ENCODE measurements around the gene RBFOX1.

The RBFOX1 gene

DNA sequence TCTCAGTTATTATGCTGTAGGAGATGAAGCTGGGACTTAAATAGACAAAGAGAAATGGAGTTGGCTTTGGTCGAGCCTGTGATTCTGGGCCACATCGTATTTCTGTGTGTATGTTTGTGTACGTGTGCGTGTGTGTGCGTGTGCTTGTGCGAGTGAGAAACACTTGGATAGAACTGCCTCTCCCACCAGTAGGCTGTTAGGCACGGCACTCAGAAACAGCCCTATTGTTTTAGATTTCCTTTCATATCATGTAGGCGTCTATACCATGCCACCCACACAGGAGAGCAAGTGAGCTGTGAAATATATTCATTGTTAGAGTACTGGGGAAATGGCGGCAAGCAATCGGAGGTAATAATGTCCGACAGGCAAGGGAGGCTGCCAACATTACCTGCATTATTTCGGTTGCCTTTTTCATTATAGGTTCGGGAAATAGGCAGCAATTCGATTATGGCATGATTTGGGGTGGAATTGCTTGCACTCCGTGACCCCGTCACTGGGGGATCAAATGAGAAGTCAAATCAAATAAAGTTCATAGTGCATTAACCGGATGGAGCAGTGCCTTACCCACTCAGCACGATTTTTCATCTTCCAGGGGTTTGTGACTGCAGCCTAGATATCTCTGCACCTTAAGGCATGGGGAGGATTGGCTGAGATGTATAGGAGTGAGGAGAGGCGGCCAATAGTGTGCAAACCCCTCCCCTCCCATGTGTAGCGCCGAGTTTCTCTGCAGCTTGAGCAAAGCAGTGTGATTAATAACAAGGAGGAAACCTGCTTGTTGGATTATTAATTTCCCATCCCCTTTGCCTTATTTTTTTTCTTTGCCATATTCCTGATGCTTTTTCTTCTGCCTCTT, 89.6 kb downstream of the RBFOX1 start:
- no peak for DNase-seq

DNA sequence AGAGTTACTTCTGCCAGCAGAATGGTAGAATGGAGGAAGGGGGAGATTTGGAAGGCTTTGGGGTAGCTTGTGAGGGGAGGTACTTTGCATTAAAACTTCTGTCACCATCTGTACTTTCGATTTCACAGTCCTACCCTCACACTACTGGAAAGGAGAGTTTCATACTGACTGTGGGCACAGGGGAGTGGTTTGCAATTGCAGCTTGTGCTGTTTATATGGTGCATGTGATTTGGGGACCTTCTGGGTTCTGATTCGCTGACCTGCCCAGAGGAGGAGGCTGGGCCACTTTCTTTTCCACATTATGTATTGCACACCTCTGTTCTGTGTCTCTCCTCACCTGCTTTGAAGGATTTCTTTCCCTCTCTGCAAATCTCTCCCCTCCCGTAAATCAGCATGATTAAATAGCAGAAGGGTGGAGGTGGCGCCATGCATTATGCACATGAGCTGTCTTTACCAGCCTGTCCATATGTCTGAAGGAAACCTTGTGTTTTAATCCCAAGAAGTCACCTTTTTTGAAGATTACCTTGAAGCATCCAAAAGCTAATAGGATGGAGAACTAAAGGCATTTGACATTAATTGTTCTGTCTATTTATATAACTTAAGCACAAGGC, 90.9 kb downstream of the RBFOX1 start:
- no peak for DNase-seq

DNA sequence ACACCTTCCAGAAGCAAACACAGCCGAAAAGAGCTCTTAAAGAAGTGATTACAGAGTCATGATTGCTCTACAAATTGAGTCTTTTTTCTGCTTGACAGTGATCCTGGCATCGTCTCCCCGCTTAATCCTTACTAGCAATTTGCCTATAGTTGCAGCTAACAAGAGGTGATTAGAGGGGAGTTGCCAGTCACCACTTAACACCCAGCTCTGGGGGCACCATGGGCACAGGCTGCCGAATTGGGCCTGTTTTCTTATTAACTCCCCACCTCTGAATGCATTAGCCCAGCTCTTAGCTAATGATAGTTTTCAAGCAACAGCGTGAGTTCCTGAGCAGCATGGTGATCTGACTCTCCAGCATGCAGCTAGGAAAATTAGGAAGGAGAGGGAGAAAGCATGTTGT, 93.5 kb downstream of the RBFOX1 start:
- DNase-seq = no peak

DNA sequence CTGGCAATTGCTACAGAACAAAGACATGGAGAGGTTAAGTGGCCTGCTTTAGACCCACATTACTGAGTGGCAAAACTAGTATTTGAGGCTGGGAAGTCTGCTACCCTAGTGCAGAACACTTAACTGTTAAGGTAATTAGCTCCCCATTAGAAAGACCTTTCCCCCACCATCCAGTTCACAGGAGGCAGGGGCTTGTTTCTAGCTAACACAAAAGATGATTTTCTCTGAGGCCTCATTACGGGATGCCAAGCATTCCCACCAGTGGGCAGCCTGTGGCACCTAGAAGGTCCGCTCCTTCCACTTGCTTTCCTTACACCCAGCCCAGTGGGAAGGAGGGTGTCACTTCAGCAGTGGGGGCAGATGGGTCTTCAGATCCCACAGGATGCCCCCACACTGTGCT, 99.1 kb downstream of the RBFOX1 start:
- DNase-seq = no peak

DNA sequence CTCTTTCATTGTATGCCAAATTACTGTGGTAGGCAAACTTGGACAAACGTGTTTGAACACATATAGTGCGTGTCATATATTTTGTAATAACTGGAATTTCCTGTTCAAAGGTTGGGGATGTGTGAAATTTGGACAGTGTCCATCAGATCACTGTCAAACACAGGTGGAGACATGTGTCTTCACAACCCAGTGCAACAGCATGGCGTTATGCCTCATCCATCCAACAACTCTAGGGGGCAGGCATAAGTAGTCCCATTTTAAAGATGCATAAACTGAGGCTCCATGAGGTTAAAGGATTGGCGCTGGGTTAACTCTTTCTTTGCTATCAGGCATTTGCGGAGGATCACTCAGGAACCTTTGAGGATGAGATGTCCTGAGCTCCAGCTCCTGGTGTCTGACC, 103.7 kb downstream of the RBFOX1 start:
- no peak for DNase-seq

DNA sequence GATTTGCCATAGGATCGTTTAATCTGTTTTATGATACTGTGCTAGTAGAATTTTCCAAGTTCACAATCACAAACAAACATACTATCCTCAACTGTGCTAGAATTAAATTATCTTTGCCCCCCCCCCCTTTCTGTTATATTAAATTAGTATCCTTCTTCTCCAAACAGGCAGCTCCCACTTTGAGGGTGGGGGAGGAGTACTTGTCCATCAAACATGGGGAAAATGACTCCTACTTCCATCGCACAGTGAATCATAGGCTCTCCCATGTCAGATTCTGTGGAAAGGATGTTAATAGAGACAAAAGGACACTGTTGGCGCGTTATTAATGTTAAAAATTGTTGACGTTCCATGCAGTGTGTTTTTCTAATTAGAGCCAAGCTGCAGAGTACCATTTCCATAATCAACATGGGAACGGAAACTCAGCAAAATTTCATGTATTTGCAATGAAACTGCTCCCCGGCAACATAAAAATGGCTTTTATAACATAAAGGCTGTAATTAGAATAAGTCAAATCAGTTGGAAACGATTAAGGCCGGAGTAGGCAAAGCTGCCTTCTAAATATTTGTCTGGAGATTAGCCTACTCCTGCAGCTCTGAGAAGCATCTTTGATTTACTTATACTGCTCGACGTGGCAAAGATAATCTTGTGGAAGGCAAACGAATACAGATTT, 104.6 kb downstream of the RBFOX1 start:
- no peak for DNase-seq

DNA sequence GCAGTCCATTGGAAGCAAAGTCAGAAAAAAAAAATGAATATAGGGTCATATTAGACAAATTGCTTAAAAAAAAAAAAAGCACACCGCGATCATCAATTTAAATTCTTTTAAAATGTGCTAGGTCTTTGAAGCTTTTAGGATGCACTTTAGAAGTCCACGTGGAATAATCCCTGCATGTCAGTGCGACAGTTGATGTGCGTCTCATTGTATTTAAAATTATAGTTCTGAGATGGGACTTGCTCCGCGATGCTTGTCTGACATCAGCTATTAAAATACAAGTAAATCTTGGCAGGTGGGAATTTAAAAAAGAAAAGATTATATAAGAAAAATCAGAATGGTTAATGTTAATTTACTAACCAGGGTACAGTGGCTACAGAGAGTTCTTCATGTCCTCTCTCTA, 105.2 kb downstream of the RBFOX1 start:
- no peak for DNase-seq

DNA sequence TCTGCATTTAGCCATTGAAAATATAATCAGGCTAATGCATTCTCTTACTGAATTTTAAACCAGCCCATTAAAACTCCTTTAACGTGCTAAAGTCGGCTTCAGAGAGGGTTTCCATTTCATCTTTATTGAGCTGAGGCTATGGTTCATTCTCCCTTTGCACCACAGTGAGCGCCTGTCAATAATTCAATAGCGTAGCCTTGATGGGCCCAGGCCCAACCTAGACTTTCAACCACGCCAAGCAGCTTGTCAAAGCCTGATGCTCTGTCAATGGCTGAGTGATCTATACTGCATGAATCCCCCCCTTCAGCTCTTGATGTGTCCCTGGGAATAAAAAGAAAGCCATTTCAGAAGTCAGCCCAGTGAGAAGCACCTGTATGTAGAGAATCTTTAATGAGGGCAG, 106.0 kb downstream of the RBFOX1 start:
- no peak for DNase-seq

DNA sequence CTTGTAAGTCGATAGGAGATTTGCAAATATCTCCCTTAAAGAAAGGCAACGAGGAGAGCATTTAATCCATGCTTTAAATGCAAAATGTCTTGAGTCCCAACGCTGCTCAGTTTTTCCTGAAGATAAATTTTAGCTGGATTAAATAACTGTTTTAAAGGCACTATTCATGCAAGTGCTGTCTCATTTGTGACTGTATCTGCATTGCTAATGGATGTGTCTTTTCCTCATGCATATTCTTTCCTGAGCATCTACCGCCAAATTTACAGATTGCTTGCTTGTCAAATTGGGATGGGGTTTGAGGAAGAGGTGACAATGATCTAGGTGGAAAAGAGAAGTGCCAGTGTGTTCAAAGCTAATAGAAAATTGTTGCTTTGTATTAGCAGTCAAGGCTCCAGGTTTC, 106.9 kb downstream of the RBFOX1 start:
- no peak for DNase-seq

DNA sequence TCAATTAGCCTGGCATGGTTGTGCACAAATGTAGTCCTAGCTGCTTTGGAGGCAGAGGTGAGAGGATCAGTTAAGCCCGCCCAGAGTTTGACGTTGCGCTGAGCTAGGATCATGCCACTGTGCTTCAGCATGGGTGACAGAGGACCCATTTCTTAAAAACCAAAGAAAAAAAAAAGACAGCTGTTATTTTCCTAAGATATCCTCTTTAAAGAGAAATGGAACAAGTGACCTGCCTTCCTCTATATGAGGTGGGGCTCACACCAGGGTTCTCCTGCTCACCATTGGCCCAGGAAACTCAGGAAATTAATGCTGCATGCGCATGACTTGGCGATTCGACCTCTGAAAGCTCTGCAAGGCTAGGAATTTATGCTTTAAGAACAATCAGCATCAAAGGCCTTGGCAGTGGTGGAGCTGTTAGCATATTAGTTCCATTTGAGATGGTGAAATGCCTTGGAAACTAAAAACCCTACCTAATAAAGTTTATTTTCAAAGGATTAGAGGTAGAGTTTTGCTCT, 108.3 kb downstream of the RBFOX1 start:
- no peak for DNase-seq

DNA sequence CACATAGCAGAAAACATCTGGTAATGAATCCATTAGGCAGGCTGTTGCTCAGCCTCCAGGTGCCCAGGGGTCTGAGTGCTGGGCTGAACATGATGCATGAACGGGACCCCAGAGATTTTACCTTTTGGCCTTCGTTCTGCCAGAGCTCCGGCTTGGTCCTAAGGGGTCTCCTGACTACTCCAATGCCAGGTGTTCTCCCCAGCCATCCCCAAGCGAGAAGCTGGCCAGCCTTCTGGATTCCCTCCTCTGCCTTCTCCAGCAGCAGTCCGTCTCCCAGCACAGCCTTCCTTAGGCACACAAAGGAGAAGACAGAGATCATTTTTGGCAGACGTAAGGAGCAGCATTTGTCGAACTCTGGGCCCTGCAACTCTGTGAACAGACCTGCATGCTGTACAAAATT, 109.4 kb downstream of the RBFOX1 start:
- no peak for DNase-seq

DNA sequence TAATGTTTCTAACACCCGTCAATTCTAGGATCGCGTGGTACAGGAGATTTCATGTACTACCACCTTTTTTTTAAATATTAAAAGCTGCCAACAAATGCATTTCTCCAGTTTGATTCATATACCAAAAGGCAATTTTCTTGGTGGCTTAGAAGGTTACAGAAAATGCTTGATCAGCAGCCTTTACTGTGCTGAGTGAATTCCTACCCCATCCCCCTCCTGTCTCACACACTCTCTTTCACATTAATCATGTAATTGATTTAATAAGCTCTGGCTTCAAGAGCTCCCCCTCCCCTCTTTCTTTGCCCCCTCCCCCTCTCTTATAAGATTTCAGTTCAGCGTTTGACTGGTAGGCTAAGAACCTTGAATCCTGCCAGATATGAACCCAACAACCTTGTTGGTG, 110.5 kb downstream of the RBFOX1 start:
- no peak for DNase-seq

DNA sequence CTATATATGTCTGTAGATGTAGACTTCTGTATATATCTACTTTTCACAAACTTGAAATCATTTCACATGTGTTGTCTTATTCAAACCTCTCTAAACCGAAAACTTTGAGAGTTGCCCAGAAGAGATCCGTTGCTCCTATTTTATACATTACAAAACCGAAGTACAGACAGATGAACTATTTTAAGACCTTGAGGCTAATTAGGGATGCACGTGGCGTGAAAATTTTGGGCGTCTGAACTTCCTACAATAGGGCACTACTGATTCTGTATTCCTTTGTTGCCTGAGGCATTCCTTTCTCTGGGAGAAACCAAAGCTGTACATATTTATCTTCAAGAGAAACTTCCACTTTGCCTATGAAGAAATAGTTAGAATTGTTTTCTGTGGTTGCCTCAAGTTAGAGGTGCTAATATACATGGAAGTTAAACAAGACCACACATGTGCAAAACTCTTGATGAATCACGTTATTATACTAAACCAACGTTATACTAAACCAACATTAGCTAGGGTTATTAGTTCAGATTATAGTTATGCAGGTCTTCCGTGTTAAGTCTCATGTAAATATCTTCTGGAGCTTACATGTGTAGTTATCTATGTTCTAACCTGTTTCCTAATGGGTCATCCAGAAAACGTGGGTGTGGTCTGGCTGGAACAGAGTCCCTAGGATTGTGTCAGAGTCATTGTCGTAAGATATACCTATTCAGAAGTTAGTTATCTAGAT, 111.2 kb downstream of the RBFOX1 start:
- no peak for DNase-seq

DNA sequence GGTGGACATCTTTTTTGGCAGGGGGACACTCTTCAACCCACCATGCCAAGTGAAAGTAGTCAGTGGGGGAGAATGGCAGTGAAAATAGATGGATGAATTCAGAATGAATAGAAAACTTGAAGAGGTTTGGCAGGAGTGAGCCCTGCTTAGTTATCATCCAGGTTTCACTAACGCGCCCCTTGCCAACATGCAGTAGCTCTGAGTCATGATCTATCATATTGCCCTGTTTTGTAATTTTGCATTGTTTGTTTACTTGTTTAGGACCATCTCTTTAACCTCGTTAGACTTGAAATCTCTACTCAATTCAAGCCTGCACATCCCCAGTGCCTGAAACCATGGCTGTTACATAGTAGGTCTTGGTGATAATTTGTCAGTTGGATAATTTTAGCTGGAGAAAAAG, 116.7 kb downstream of the RBFOX1 start:
- no peak for DNase-seq

DNA sequence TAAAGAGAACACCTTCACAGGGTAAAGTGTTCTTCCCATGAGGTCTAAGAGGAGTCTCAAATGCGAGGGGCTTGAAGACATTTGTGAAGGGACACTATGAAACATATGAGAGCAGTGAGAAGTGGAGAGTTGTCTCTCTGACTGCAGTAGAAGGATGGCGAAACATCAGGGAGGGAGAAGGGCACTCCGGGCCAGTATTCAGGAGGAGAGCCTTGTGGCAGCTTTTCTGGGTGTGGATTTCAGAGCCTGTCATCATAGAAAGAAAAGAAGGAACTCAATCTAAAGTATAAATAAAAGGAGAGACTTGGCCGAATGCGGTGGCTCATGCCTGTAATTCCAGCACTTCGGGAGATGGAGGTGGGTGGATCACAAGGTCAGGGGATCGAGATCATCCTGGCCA, 117.2 kb downstream of the RBFOX1 start:
- no peak for DNase-seq

DNA sequence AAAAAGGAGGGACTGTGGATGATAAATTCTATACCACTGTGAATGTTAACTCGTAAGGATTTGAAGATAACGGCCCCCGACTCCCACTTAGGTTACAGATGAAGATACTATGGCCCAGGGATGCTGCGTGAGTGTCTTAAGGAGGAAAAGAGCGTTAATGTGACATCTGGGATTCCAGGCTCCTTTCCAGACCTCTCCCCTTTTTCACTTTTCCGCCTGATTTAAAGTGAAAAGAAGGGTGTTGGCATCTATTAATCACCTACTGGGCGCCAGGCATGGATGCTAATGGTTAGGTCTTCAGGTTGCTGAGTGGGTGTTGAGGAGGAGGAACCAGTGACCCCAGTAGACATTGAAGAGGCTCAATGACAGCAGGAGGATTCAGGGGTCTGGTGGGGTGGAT, 117.8 kb downstream of the RBFOX1 start:
- no peak for DNase-seq

DNA sequence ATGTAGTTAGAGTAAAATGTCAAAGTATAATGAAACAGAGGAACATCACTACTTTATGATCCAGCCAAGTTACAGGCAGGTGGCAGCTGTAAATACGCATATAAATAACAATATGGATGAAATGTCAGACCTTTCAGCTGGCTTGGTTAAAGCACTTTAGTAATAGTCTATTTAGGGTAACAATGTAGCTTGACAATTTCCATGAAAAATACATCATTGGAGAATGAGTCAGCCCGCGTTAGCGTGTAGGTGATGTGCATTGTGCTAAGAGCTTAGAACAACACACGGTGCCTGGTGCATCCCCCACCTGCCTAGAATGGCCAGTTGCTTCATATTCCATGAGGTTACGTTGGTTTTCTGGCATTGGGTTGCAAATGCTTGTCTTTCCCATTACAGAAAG, 119.4 kb downstream of the RBFOX1 start:
- DNase-seq = no peak

DNA sequence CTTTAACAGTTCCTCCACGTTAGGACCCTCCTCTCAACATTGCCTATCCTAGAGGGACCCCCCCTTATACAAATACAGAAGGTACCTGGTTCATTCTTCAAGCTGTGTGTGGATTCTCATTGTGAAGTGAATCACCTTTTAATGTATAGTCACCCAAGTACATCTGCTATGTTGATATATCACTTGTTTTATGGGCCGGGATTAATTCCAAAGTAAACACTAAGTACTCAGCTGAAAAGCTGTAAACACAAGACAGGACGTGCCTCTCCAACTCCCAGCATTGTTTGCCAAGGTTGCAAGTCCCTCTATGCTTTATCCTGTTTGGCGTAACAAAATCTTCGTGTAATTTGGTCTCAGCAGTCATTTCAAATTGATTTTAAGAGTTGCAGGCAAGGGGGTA, 123.6 kb downstream of the RBFOX1 start:
- DNase-seq = no peak

DNA sequence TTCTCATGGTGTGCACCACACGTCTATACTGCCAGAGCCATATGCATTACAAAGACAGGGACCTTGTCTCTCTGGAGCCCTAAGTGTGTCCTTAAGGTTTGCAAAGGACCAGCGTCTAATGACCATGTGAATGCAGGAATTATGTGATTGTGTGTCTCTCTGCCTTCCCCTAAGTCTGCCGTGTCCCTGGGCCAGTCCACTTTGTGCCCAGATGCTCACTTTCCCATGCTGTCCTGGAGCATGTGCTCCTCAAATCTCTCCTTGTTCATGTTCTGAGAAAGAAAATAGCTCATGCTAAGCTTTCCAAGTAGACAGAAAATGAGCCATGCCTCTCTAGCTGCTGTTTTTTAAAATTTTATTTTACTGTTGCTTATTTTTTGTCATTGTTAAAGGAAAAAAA, 125.5 kb downstream of the RBFOX1 start:
- no peak for DNase-seq

DNA sequence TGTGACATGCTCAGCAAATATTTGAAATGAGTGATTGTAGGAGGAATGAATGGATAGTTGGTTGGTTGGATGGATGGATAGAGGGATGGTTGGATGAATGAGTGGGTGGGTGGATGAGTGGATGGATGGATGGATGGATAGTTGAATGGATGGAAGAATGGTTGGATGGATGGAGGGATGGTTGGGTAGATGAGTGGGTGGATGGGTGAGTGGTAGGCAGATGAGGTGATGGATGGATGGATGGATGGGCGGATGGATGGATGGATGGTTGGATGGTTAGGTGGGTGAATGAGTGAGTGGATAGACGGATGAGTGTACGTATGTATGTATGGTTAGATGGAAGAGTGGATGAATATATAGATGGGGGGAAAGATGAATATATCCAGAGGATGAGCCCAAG, 137.7 kb downstream of the RBFOX1 start:
- DNase-seq = no peak

DNA sequence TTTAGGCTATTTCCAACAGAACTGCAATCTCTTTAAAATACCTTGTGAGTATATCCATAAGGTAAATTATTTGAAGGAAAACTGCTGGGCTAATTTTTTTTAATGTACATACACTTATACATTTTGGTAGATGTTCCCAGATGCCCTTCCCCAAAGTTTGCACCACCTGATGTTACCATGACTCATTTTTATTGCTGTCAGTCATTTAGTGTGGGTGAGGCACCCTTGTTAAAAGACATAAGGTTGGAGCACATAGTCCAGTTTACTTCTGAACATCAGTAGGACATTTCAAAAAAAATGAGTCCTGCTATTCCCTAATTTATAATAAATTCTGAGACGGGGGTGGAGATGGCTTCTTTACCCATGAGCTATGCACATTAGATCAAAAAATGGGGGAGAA, 138.6 kb downstream of the RBFOX1 start:
- no peak for DNase-seq

DNA sequence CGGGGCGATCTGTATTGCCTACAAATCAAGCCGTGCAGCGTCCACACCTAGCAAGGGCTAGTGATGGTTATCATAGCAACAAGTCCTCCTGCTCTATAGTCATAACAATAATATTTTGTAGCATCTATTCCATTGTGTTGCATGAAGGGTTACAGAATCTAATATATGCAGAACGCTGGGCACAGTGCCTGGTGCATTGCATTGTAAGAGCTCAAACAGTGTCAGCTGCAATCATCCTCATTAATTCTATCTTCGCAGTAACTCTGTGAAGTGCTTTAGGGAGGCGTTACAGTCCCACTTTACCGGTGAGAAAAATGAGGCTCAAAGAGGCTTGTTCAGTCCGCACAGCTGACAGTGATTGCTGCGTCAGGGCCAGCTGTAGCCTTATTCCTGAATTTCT, 149.4 kb downstream of the RBFOX1 start:
- no peak for DNase-seq

DNA sequence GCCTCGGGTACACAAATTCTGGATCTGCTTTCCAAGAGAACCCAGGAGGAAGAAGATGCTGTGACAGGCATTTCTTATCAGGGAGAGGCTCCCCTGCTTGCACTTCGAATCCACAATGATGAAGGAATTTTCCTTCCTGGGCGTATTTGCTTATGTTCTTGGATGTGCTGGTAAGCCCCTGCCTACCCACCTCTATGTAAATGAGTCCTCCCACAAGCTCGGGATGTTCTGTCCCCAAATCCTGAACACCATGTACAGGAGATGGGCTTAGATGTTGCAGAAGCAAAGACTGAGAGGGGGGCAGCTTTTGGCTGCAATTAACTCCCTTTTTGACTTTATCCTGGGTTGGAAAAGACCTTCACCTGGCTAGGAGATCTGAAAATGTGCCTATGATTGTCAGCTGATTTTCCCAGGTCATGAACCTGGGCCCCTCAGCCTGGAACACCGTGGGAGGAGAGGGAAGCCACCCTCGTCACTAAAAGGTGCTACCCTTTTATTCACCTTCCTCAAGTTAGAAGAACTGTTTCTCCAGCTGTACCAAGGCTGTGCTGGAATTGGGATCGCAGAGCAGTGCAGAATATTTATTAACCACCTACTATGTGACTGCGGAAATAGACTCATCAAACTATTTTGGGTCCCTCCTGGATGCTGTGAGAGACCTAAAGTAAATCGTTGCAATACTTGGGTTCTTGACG, 150.1 kb downstream of the RBFOX1 start:
- no peak for DNase-seq
